Hepatocyte (in vitro differentiated cells): ENCODE results near the gene STEAP2.

ENCODE experiments used
- CTCF ChIP-seq: fragments of 200-600 bp; sonication (generic); IDR thresholded peaks from 2 replicates; pipeline ENCODE4 v1.5.1; 2016; ENCODE audit warnings: antibody characterized with exemption, mild to moderate bottlenecking; ENCODE audit not compliant: poor library complexity
- EZH2 ChIP-seq: fragments of 200-600 bp; sonication (generic); IDR thresholded peaks from 2 replicates; pipeline ENCODE4 v1.6.1; 2016; ENCODE audit warnings: antibody characterized with exemption, mild to moderate bottlenecking, borderline replicate concordance
- EZH2phosphoT487 ChIP-seq: fragments of 200-600 bp; sonication (generic); IDR thresholded peaks from one replicate; pipeline ENCODE4 v1.6.1; 2018; ENCODE audit warnings: antibody characterized with exemption, mild to moderate bottlenecking, low read depth, moderate library complexity; ENCODE audit not compliant: unreplicated experiment, severe bottlenecking

GRCh38 chr7:90244909-90245851 lies 33.6 kb downstream of the STEAP2 start, which contains the start of gene CFAP69:
- no peak for TF ChIP-seq CTCF
- TF ChIP-seq EZH2, result no peak
- TF ChIP-seq EZH2phosphoT487, result no peak
